A549 treated with RU486 at 1 μM for 4 hours (cell line): Measurements from ENCODE around the gene UBQLN3. TPM values are rescaled to one million over a fixed set of nuclear protein-coding genes. Genes with fewer than 3 reads are reported as not detected.

ENCODE experiments used
- total RNA-seq: library from RNA; stranded (reverse); fragments of 200-300 nt; extraction: Qiagen RNA extraction; gene quantifications from 5 replicates; pipeline ENCODE4 v1.2.3, GENCODE V29; 2022; ENCODE audit warnings: low read depth

The UBQLN3 gene
- total RNA-seq = not detected in 5 replicates

DNA sequence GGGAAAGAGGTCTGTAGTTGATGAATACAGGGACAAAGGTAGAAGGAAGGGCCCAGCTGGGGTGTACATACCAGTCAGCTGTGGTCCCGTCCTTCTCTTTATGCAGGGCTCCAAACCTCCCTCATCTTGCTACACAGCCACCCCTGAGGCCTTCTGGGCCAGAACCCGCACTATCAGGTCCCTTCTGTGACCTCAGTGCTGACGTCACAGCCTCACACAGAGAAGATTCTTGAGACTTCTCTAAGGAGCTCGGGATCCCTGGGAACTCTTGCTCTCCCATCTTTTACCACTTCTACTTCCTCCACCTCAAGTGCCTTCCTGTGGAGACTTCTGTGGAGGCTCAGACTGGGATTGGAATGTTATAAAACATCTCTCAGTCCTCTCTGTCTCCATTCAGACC lies at the start of gene UBQLN3:
TSS of gene UBQLN3 (minus strand) at position 155 of the 400 bp plus-strand sequence. CDS start 399 bp downstream, outside the sequence.

DNA sequence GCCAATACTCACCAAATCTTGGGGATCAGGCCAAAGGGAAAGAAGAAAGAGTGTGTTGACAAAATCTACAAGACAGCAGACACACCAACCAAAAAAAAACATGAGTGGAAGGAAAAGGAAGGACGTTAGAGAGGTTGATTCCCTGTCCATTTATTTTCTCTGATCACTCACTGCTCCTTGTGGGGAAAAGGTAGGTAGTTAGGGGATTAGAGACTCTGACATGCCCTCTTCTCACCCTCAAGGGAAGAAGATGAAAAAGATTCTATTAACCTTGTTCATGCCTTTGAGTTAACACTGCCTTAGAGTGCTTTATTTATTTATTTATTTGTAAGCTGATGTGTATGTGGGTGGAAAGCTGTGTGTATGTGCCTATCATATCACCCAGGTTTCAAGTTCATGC lies 38.7 kb upstream of the UBQLN3 start, which contains the start of gene OR52H1:
TSS of gene OR52H1 (minus strand) at position 101 of the 400 bp plus-strand sequence. CDS start 3,035 bp downstream, outside the sequence.

DNA sequence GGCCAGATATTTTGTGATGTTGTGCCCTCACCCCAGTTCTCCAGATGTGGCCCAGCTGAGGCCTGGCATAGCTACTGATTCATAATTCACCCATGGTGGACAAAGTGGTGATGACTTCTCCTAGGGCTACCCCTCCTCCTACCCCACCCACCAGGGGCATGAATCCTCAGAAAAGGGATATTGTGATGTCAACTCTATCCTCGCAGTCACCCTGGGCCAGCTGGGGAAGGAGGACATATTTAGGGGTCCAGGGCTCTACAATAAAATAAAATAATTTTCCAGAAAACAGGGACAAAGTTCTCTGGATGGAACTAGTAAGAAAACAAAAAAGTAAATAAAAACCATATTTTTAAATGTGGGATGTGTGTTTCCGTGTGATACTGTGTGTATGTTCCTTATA lies 6.8 kb upstream of the UBQLN3 start, which contains the start of gene UBQLNL:
TSS of gene UBQLNL (minus strand) at position 101 of the 400 bp plus-strand sequence. CDS start 258 bp downstream, outside the sequence.

DNA sequence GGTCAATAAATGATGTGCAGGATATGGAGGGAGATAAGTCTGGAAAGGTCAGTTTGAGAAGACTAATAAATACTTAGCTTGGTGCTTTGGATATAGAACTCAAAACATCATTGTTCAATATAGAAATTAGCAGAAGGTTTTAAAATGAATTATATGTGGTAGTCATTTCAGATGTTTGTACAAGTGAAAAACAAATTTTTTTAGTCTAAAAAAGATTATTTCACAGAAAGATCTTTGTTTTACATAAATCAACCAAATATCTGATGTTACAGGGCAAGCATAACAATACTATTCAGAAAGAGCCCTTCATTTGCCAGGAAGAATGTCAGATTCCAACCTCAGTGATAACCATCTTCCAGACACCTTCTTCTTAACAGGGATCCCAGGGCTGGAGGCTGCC lies 21.4 kb downstream of the UBQLN3 start, which contains the start of gene OR52D1:
TSS of gene OR52D1 (plus strand) at position 301 of the 400 bp plus-strand sequence. CDS start at position 323, 22 bp downstream.

Other genes with a start within 250 kb of the UBQLN3 start
- gene HBE1, start 240.0 kb downstream of the UBQLN3 start, total RNA-seq = 0.25 TPM in 1 of 5 replicates, not detected in the others
- gene OR51B4, start 208.0 kb downstream of the UBQLN3 start, total RNA-seq = not detected in 5 replicates
- gene OR51B2, start 185.7 kb downstream of the UBQLN3 start, total RNA-seq = not detected in 5 replicates
- gene OR51B5, start 166.4 kb downstream of the UBQLN3 start, total RNA-seq = 0.07 to 0.09 TPM in 2 of 5 replicates, not detected in the others
- gene OR51B6, start 158.4 kb downstream of the UBQLN3 start, total RNA-seq = not detected in 5 replicates
- gene OR51M1, start 126.1 kb downstream of the UBQLN3 start, total RNA-seq = not detected in 5 replicates
- gene OR51Q1, start 87.8 kb downstream of the UBQLN3 start, total RNA-seq = not detected in 5 replicates
- gene OR51I1, start 68.4 kb downstream of the UBQLN3 start, total RNA-seq = not detected in 5 replicates
- gene OR51I2, start 60.6 kb downstream of the UBQLN3 start, total RNA-seq = not detected in 5 replicates
- gene OR52D1, start 21.3 kb downstream of the UBQLN3 start, total RNA-seq = not detected in 5 replicates
- gene UBQLNL, start 6.7 kb upstream of the UBQLN3 start, total RNA-seq = not detected in 5 replicates
- not detected in 5 replicates for gene OR52H1, start 38.6 kb upstream of the UBQLN3 start, total RNA-seq
- not detected in 5 replicates for gene OR52B6, start 70.9 kb upstream of the UBQLN3 start, total RNA-seq
- 8.9 to 13.1 TPM (median 12.4 TPM) in 5 replicates for gene TRIM6, start 86.7 kb upstream of the UBQLN3 start, total RNA-seq
- gene TRIM34, start 115.0 kb upstream of the UBQLN3 start, total RNA-seq = 2.7 to 5.1 TPM (median 3.9 TPM) in 5 replicates
- gene TRIM5, start 175.1 kb upstream of the UBQLN3 start, total RNA-seq = 11.8 to 13.5 TPM (median 12.2 TPM) in 5 replicates
- gene TRIM22, start 179.8 kb upstream of the UBQLN3 start, total RNA-seq = 0.39 to 1.9 TPM (median 0.85 TPM) in 5 replicates
- gene OR56B1, start 226.5 kb upstream of the UBQLN3 start, total RNA-seq = not detected in 5 replicates
- not detected in 5 replicates for gene OR52N4, start 244.3 kb upstream of the UBQLN3 start, total RNA-seq